Common myeloid progenitor, CD34-positive (primary cell): ENCODE measurements around the gene METAP1D. TPM values are rescaled to one million over a fixed set of nuclear protein-coding genes. Genes with fewer than 3 reads are reported as not detected.

Source experiments
- CTCF ChIA-PET: fragments of 350-600 bp; sonication (Branson Sonifier 250); formaldehyde crosslinking; loops from one replicate; lab custom pipeline; 2021; ENCODE audit warnings: antibody characterized with exemption; lab: Charles Lee
- POLR2A ChIA-PET: fragments of 350-600 bp; sonication (Branson Sonifier 250); formaldehyde crosslinking; loops from one replicate; lab custom pipeline; 2021; ENCODE audit warnings: antibody characterized with exemption; lab: Charles Lee
- DNase-seq, 3 donors: peaks; one replicate each; pipeline versions ENCODE4 v3.0.0 to v3.0.0-alpha.2; 2013
- H3K27ac ChIP-seq, 2 experiments: 1 replicate in 1 of 2; 2 replicates in 1 of 2; pipeline ENCODE4 v1.7.0; 2013; ENCODE audit warnings: inconsistent platforms in 2 of 2, low read length in 2 of 2, mild to moderate bottlenecking in 2 of 2, low read depth in 1 of 2, moderate library complexity in 1 of 2; ENCODE audit not compliant: severe bottlenecking in 2 of 2, insufficient read depth in 1 of 2, poor library complexity in 1 of 2
- H3K27me3 ChIP-seq, 5 experiments: replicated peaks in 2 of 5; 1 replicate in 3 of 5; 2 replicates in 2 of 5; pipeline versions ENCODE4 v1.6.1 to v1.7.0; 2013; ENCODE audit warnings: low read length in 4 of 5, mild to moderate bottlenecking in 2 of 5, moderate library complexity in 2 of 5, inconsistent platforms in 1 of 5; ENCODE audit not compliant: insufficient read depth in 5 of 5, control insufficient read depth in 4 of 5
- H3K36me3 ChIP-seq, 4 experiments: 1 replicate in 2 of 4; 2 replicates in 2 of 4; pipeline versions ENCODE4 v1.6.1 to v1.7.0; 2013; ENCODE audit warnings: low read length in 3 of 4, control low read depth in 1 of 4, mild to moderate bottlenecking in 1 of 4; ENCODE audit not compliant: control insufficient read depth in 4 of 4, insufficient read depth in 4 of 4
- H3K4me1 ChIP-seq, 4 experiments: 1 replicate in 3 of 4; 2 replicates in 1 of 4; pipeline versions ENCODE4 v1.6.1 to v1.7.1; 2013; ENCODE audit warnings: low read length in 3 of 4, mild to moderate bottlenecking in 3 of 4, control low read depth in 1 of 4, inconsistent platforms in 1 of 4, moderate library complexity in 1 of 4; ENCODE audit not compliant: control insufficient read depth in 4 of 4, insufficient read depth in 4 of 4; ENCODE audit errors: control extremely low read depth in 1 of 4
- H3K4me3 ChIP-seq, 7 experiments: 1 replicate in 4 of 7; 2 replicates in 3 of 7; pipeline versions ENCODE4 v1.5.1 to v1.7.0; 2013; ENCODE audit warnings: mild to moderate bottlenecking in 7 of 7, low read length in 6 of 7, moderate library complexity in 6 of 7, inconsistent platforms in 2 of 7, low read depth in 2 of 7, control low read depth in 1 of 7; ENCODE audit not compliant: insufficient read depth in 4 of 7, control insufficient read depth in 1 of 7; ENCODE audit errors: extremely low read depth in 1 of 7
- H3K9me3 ChIP-seq, 5 experiments: 1 replicate in 4 of 5; 2 replicates in 1 of 5; pipeline versions ENCODE4 v1.6.1 to v1.7.1; 2013; ENCODE audit warnings: low read length in 4 of 5, mild to moderate bottlenecking in 2 of 5, inconsistent platforms in 1 of 5, low read depth in 1 of 5, moderate library complexity in 1 of 5; ENCODE audit not compliant: control insufficient read depth in 4 of 5, insufficient read depth in 2 of 5; ENCODE audit errors: control extremely low read depth in 1 of 5
- WGBS: methylation state at CpG from one replicate; pipeline ENCODE4 v1.1.5; 2013; ENCODE audit not compliant: insufficient coverage; 5-methylcytosine and 5-hydroxymethylcytosine counted together
- polyA plus RNA-seq: library from polyadenylated mRNA; unstranded; fragments of 120-200 nt; gene quantifications from one replicate; pipeline ENCODE4 v1.2.1, GENCODE V29; 2013

METAP1D gene
- polyA plus RNA-seq, result 15.1 TPM

DNA sequence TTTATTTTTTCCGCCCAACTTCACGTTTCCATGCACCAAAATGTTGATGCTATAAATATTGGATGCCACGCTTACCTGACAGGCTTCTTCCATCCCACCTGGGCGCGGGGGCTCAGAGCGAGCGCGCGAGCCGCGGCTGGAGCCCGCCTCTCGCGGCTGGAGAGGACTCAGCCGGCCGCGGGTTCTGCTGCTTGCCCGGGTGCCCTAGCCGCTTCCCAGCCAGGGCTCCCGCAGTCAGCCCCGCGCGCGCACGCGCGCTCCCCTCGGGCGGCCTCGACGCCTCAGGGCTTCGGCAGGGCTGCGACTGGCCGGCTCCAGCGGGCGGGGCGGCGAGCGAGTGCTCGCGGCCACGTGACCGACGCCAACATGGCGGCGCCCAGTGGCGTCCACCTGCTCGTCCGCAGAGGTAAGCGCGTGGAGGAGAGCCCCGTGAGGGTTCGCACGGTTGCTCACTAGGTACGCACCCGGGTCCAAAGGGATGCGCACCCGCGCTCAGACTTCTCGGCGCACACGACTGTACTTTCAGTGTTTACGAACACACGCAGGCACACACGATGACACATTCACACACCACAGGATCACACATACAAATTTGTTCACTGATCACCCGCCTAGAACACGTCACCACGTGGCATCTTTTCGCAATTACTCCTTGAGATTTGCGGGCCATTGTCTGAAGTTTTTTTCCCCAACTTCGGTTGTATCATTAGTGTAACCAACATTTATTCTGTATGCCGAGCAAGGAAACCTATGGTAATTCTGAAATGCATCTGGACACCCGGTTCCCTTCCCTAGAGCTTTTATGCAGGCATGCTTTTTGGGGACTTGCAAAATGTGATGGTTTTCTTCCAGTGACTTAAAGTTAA lies at the start of gene METAP1D:
Gene METAP1D (plus strand): TSS at position 350 of the 866 bp plus-strand sequence. CDS start 17 bp downstream, at position 367.
- POLR2A ChIA-PET, result no interaction called here
- Histone ChIP-seq H3K27me3 (no peaks in the 10 kb centered on the region), H3K36me3 (no peaks in the 10 kb centered on the region), H3K9me3 (no peaks in the 10 kb centered on the region), H3K4me3 (peak within 1 kb of the TSS; percentile 67 to 99 (median 89)), H3K4me1 (peaks cover 2 to 20% (median 11%) of the 10 kb centered on the region in 4 experiments), H3K27ac (peak within 1 kb of the TSS in 1 of 2 experiments; percentile 57)
- WGBS, result 0% methylated on average over 70 of the region's 73 CpGs
- DNase-seq, result peak; percentile 84 to 92 (median 90)
- CTCF ChIA-PET, result no interaction called here

GRCh38 chr2:171952276-171952675 lies 47.5 kb upstream of the METAP1D start:
- H3K27me3 ChIP-seq, result no peaks in the 10 kb centered on the region
- peaks cover 0 to 24% (median 4%) of the 10 kb centered on the region in 4 experiments for H3K4me1 ChIP-seq
- peaks cover 0 to 4% (median 0%) of the 10 kb centered on the region in 5 experiments for H3K9me3 ChIP-seq
- no peak overlapping the region for H3K4me3 ChIP-seq
- ChIA-PET POLR2A (no interaction called here), CTCF (no interaction called here)
- no peak overlapping the region for H3K27ac ChIP-seq
- H3K36me3 ChIP-seq, result peaks cover 3 to 36% (median 12%) of the 10 kb centered on the region in 4 experiments
- no peak for DNase-seq

DNA sequence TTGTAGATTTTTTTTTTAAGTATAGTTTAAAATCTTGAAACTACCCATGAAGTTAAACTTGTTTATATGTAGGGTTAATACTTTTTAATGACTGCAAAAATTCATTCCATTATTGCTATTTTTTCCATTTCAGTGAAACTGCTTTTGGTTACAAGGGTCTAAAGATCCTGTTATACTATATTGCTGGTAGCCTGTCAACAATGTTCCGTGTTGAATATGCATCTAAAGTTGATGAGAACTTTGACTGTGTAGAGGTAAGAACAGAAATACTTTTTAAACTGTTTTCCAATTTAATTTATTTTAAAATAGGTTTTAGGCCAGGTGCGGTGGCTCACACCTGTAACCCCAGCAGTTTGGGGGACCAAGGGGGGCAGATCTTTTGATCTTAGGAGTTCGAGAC lies 47.0 kb upstream of the METAP1D start:
- no peak overlapping the region for H3K4me3 ChIP-seq
- peaks cover 3 to 35% (median 12%) of the 10 kb centered on the region in 4 experiments for H3K36me3 ChIP-seq
- no peak for DNase-seq
- H3K4me1 ChIP-seq, result peaks cover 0 to 25% (median 4%) of the 10 kb centered on the region in 4 experiments
- no peak overlapping the region for H3K27ac ChIP-seq
- POLR2A ChIA-PET, result no interaction called here
- 100% methylated on average over 1 of the region's 3 CpGs for WGBS
- CTCF ChIA-PET, result interaction anchor here (1.3 kb wide), 1 partner anchor 17 kb away, joined by 3 read pairs; no protein-coding TSS in a partner anchor
- H3K27me3 ChIP-seq, result no peaks in the 10 kb centered on the region
- peaks cover 0 to 4% (median 0%) of the 10 kb centered on the region in 5 experiments for H3K9me3 ChIP-seq

- ChIA-PET CTCF (interaction anchor here (1.0 kb wide), 1 partner anchor 59 kb away, joined by 3 read pairs; no protein-coding TSS in a partner anchor), POLR2A (no interaction called here)
- Histone ChIP-seq H3K4me3 (no peak overlapping the region), H3K27ac (no peak overlapping the region), H3K9me3 (peaks cover 0 to 4% (median 0%) of the 10 kb centered on the region in 5 experiments), H3K4me1 (peaks cover 0 to 29% (median 4%) of the 10 kb centered on the region in 4 experiments), H3K36me3 (peaks cover 4 to 26% (median 15%) of the 10 kb centered on the region in 4 experiments), H3K27me3 (no peaks in the 10 kb centered on the region)
- 100% methylated on average over 1 of the region's 7 CpGs for WGBS
- peak; percentile 11 to 80 (median 57) for DNase-seq
These were observed 43.5 kb upstream of the METAP1D start for GRCh38 chr2:171956135-171956825.

GRCh38 chr2:171957061-171957460 lies 42.7 kb upstream of the METAP1D start:
- DNase-seq, result peak; percentile 5 to 37 (median 24)
- ChIA-PET POLR2A (no interaction called here), CTCF (interaction anchor here (0.8 to 1.0 kb wide), 2 partner anchors 17 to 59 kb away, joined by 3 read pairs; no protein-coding TSS in a partner anchor)
- Histone ChIP-seq H3K27ac (no peak overlapping the region), H3K36me3 (peaks cover 4 to 26% (median 14%) of the 10 kb centered on the region in 4 experiments), H3K9me3 (peaks cover 0 to 4% (median 0%) of the 10 kb centered on the region in 5 experiments), H3K4me3 (no peak overlapping the region), H3K4me1 (peaks cover 0 to 29% (median 4%) of the 10 kb centered on the region in 4 experiments), H3K27me3 (no peaks in the 10 kb centered on the region)
- WGBS, result 100% methylated on average over 2 of the region's 2 CpGs

- WGBS, result 88% methylated on average over 1 of the region's 3 CpGs
- no peak overlapping the region for H3K4me3 ChIP-seq
- H3K9me3 ChIP-seq, result peaks cover 0 to 4% (median 0%) of the 10 kb centered on the region in 5 experiments
- ChIA-PET CTCF (no interaction called here), POLR2A (no interaction called here)
- H3K27me3 ChIP-seq, result no peaks in the 10 kb centered on the region
- no peak overlapping the region for H3K27ac ChIP-seq
- peak in 2 of 3 donors; percentile 10 to 22 for DNase-seq
- peaks cover 0 to 29% (median 4%) of the 10 kb centered on the region in 4 experiments for H3K4me1 ChIP-seq
- peaks cover 4 to 20% (median 13%) of the 10 kb centered on the region in 4 experiments for H3K36me3 ChIP-seq
These were observed 41.3 kb upstream of the METAP1D start for GRCh38 chr2:171958475-171958874.
